Activated T-helper 17 cell treated with anti-CD3 and anti-CD28 coated beads, Interleukin-2, amount 50 U/mL, for 72 hours (primary cell): Measurements from ENCODE around the gene SMKR1. TPM values are rescaled to one million over a fixed set of nuclear protein-coding genes. Genes with fewer than 3 reads are reported as not detected.
"Not testable (repeated sequence)": the region's sequence is repeated elsewhere in the genome, so short reads cannot be mapped to it uniquely, and the experiment has no call there.

Experiments
- ATAC-seq: fragments of 150-1000 bp; cut with Tn5 transposase; replicated peaks from 2 replicates; pipeline ENCODE4 v1.10.0; 2021; ENCODE audit warnings: mild to moderate bottlenecking, moderate library complexity
- H3K27ac Mint-ChIP-seq: one replicate; pipeline ENCODE4 v1.8.0; 2022; ENCODE audit warnings: mixed read lengths
- H3K27me3 Mint-ChIP-seq: one replicate; pipeline ENCODE4 v1.8.0; 2022; ENCODE audit warnings: mixed read lengths
- H3K36me3 Mint-ChIP-seq: one replicate; pipeline ENCODE4 v1.8.0; 2022; ENCODE audit warnings: low read depth, mild to moderate bottlenecking, mixed read lengths
- H3K4me1 Mint-ChIP-seq: one replicate; pipeline ENCODE4 v1.8.0; 2022; ENCODE audit warnings: mixed read lengths
- H3K4me3 Mint-ChIP-seq: one replicate; pipeline ENCODE4 v1.8.0; 2022; ENCODE audit warnings: mild to moderate bottlenecking, mixed read lengths
- H3K9me3 Mint-ChIP-seq: one replicate; pipeline ENCODE4 v1.8.0; 2022; ENCODE audit warnings: mixed read lengths
- total RNA-seq, 2 donors: library from RNA; stranded (reverse); gene quantifications; one replicate each; pipeline ENCODE4 v1.2.3, GENCODE V29; 2022

Gene SMKR1
- total RNA-seq, 2 donors from 2014 or later, result 1.3 to 1.9 TPM

DNA sequence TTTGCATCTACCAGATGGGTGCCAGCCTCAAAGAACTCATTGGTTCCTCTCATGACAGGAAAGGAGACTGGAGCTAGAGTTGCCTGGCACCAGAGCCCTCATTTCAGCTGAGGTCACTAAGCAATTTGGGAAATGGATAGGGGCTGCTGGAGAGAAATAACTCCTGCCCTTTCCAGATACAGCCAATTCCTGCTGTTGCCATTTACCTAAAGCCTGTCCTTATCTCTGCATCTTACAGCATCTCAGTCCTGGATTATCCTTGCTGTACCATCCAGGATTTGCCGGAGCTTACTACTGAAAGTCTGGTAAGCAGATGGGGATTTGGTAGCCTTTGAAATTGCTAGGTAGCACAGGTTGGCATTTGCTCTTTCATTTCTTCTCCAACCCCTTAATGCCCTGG lies 31.9 kb upstream of the SMKR1 start:
- no peak overlapping the region for H3K4me3 Mint-ChIP-seq
- H3K27ac Mint-ChIP-seq, result peak overlapping the region; percentile 80
- ATAC-seq, result no peak

GRCh38 chr7:129471402-129471827 lies 30.9 kb upstream of the SMKR1 start:
- Mint-ChIP-seq H3K27me3 (no peaks in the 10 kb centered on the region), H3K27ac (peak overlapping the region; percentile 80), H3K4me3 (no peak overlapping the region), H3K36me3 (peaks cover 39% of the 10 kb centered on the region), H3K4me1 (peaks cover 7% of the 10 kb centered on the region), H3K9me3 (no peaks in the 10 kb centered on the region)
- ATAC-seq, result peak; percentile 92

More for the DNA sequence above, 31.9 kb upstream of the SMKR1 start:
- H3K36me3 Mint-ChIP-seq, result peaks cover 35% of the 10 kb centered on the region
- H3K9me3 Mint-ChIP-seq, result no peaks in the 10 kb centered on the region
- H3K4me1 Mint-ChIP-seq, result peaks cover 7% of the 10 kb centered on the region
- no peaks in the 10 kb centered on the region for H3K27me3 Mint-ChIP-seq

GRCh38 chr7:129475931-129476330 lies 26.4 kb upstream of the SMKR1 start:
- H3K27ac Mint-ChIP-seq, H3K27me3 Mint-ChIP-seq, H3K4me1 Mint-ChIP-seq, H3K4me3 Mint-ChIP-seq, ATAC-seq, H3K9me3 Mint-ChIP-seq: not testable (repeated sequence)
- peaks cover 58% of the 10 kb centered on the region for H3K36me3 Mint-ChIP-seq

GRCh38 chr7:129476398-129476797 lies 25.9 kb upstream of the SMKR1 start:
- not testable (repeated sequence) for H3K9me3 Mint-ChIP-seq, H3K4me3 Mint-ChIP-seq, H3K4me1 Mint-ChIP-seq, H3K27ac Mint-ChIP-seq, H3K27me3 Mint-ChIP-seq, ATAC-seq
- H3K36me3 Mint-ChIP-seq, result peaks cover 58% of the 10 kb centered on the region

GRCh38 chr7:129479831-129480230 lies 22.5 kb upstream of the SMKR1 start:
- ATAC-seq, result no peak
- Mint-ChIP-seq H3K9me3 (no peaks in the 10 kb centered on the region), H3K4me3 (no peak overlapping the region), H3K36me3 (peaks cover 70% of the 10 kb centered on the region), H3K27me3 (no peaks in the 10 kb centered on the region), H3K4me1 (no peaks in the 10 kb centered on the region), H3K27ac (peak overlapping the region; percentile 38)

- no peaks in the 10 kb centered on the region for H3K9me3 Mint-ChIP-seq
Measured at GRCh38 chr7:129480674-129481363, 21.5 kb upstream of the SMKR1 start.

GRCh38 chr7:129481376-129481775 lies 21.0 kb upstream of the SMKR1 start:
- H3K27ac Mint-ChIP-seq, ATAC-seq, H3K4me1 Mint-ChIP-seq, H3K9me3 Mint-ChIP-seq, H3K27me3 Mint-ChIP-seq, H3K4me3 Mint-ChIP-seq: not testable (repeated sequence)
- peaks cover 76% of the 10 kb centered on the region for H3K36me3 Mint-ChIP-seq

More at GRCh38 chr7:129480674-129481363, 21.5 kb upstream of the SMKR1 start:
- no peaks in the 10 kb centered on the region for H3K4me1 Mint-ChIP-seq
- H3K36me3 Mint-ChIP-seq, result peaks cover 70% of the 10 kb centered on the region
- H3K27ac Mint-ChIP-seq, result no peak overlapping the region
- no peak overlapping the region for H3K4me3 Mint-ChIP-seq
- ATAC-seq, result no peak
- no peaks in the 10 kb centered on the region for H3K27me3 Mint-ChIP-seq

DNA sequence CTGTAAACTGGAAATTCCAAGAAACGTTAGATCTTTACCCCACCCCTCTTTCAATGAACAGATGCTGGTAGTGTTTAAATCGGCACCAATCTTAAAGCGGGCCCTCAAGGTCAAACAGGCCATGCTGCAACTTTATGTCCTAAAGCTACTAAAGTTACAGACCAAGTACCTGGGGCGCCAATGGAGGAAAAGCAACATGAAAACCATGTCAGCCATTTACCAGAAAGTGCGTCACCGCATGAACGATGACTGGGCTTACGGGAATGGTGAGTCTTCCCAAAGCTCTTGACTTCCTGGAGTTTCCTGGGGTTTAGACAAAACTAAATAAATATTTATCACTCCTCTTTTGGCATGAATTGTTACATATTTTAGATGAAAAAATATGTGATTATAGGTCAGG lies 19.6 kb upstream of the SMKR1 start:
- peaks cover 82% of the 10 kb centered on the region for H3K36me3 Mint-ChIP-seq
- no peak overlapping the region for H3K4me3 Mint-ChIP-seq
- no peaks in the 10 kb centered on the region for H3K4me1 Mint-ChIP-seq
- ATAC-seq, result no peak
- H3K27ac Mint-ChIP-seq, result no peak overlapping the region
- no peaks in the 10 kb centered on the region for H3K9me3 Mint-ChIP-seq
- no peaks in the 10 kb centered on the region for H3K27me3 Mint-ChIP-seq

DNA sequence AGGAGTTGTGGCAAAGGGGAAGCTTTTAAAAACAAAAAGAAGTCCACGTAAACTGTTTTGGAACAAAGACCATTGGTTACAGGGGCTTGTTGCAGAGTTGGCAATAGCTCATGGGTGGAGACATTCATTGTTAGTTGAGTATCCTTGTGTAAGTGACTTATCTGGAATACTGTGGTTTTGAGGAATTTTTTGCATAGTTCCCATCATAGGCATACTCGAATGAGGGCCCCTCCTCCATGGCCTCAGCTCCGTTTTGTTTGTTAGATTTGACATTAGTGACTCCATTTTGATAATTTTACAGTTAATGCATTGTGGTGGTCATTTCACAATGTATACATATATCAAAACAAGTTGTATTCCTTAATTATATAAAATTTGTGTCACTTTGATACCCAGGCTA lies 12.8 kb upstream of the SMKR1 start:
- Mint-ChIP-seq H3K36me3 (peaks cover 46% of the 10 kb centered on the region), H3K4me3 (no peak overlapping the region), H3K27ac (no peak overlapping the region), H3K4me1 (no peaks in the 10 kb centered on the region), H3K27me3 (no peaks in the 10 kb centered on the region), H3K9me3 (no peaks in the 10 kb centered on the region)
- no peak for ATAC-seq

DNA sequence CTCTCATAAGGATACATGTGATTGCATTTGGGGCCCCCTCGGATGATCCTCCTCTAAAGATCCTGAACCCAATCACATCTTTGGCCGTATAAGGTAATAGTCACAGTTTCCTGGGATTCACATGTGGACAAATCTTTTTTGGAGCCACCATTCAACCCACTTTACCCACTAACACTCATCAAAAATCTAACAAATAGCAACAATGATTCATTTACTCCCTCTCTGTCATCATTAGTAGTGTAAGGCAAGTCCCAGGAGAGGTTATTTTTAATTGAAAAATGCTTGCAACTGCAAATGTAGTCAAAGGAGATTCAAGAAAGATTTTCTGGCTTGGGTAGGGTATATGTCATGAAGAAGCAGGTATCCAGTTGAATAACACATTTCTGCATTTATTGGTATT lies 9.9 kb upstream of the SMKR1 start:
- Mint-ChIP-seq H3K27me3 (no peaks in the 10 kb centered on the region), H3K9me3 (no peaks in the 10 kb centered on the region), H3K4me3 (no peak overlapping the region), H3K36me3 (peaks cover 17% of the 10 kb centered on the region), H3K27ac (peak overlapping the region; percentile 95), H3K4me1 (no peaks in the 10 kb centered on the region)
- ATAC-seq, result peak; percentile 13

DNA sequence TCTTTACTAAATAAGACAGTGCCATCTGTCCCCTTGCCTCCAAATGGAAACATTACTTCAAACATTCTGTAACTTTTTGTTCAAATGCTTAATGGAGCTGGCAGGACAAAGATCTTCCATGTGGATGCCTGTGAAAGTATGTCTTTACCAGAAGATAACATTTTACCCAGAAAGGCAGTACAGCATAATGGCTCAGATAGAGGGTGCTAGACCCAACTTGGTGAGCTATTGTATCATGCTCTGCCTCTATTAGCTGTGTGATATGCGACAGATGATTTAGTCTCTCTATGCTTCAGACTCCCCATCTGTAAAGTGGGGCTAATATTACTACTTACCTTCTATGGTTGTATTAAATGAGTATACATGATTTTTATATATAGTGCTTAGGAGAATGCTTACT lies 8.8 kb upstream of the SMKR1 start:
- Mint-ChIP-seq H3K4me1 (no peaks in the 10 kb centered on the region), H3K4me3 (peak overlapping the region; percentile 25), H3K36me3 (peaks cover 6% of the 10 kb centered on the region), H3K27me3 (no peaks in the 10 kb centered on the region), H3K9me3 (no peaks in the 10 kb centered on the region), H3K27ac (peak overlapping the region; percentile 95)
- peak; percentile 34 for ATAC-seq

DNA sequence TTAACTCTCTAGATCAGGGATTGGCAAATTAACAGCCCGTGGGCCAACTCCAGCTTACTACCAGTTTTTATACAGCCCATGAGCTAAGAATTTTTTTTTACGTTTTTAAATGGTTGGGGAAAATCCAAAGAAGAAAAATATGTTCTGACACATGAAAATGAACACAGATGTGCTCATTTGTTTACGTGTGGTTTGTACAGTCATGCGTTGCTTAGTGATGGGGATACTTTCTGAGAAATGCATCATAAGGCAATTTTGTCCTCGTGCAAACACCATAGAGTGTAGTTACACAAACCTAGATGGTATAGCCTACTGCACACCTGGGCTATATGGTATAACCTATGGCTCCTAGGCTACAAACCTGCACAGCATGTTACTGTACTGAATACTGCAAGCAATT lies 8.3 kb upstream of the SMKR1 start:
- H3K9me3 Mint-ChIP-seq, result no peaks in the 10 kb centered on the region
- peak overlapping the region; percentile 25 for H3K4me3 Mint-ChIP-seq
- H3K4me1 Mint-ChIP-seq, result no peaks in the 10 kb centered on the region
- ATAC-seq, result peak; percentile 90
- H3K27ac Mint-ChIP-seq, result peak overlapping the region; percentile 95
- no peaks in the 10 kb centered on the region for H3K27me3 Mint-ChIP-seq
- peaks cover under 1% of the 10 kb centered on the region for H3K36me3 Mint-ChIP-seq

DNA sequence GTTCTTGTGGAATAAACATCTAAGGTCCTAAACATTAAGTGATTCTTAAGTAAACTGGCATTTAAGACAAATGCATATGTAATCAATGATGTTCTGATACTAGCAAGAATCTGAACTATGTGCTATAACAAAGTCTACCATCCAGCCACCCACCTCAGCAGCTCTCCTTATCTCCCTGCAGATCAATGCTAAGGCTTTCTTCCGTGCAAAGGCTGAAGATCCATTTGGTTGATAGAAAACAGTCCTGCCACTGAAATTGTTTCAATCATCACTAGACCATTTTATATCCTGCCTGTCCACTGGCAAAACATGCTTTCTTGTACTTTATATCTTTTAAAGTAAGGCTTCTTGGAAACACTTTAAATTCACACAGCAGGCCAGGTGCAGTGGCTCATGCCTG lies 6.3 kb upstream of the SMKR1 start:
- ATAC-seq, result no peak
- no peak overlapping the region for H3K4me3 Mint-ChIP-seq
- H3K9me3 Mint-ChIP-seq, result no peaks in the 10 kb centered on the region
- peak overlapping the region; percentile 10 for H3K27ac Mint-ChIP-seq
- H3K27me3 Mint-ChIP-seq, result no peaks in the 10 kb centered on the region
- H3K4me1 Mint-ChIP-seq, result no peaks in the 10 kb centered on the region
- no peaks in the 10 kb centered on the region for H3K36me3 Mint-ChIP-seq

DNA sequence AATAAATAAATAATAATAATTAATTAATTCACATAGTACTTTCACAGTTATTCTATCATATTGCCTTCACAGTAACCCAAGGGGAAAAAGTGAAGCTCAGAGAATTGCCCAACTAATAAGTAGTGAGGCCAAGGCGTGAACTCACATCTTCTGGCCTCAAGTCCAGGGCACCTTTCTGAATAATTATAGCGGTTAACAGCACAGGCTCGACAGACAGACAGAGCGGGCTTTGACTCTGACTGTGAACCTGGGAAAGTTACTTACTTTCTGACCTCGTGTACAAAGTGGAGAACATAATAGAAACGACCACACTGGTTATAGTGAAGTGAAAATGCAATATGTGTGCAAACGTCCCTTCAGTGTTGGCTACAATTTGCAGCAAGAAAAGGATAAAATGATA lies 5.7 kb upstream of the SMKR1 start:
- H3K27me3 Mint-ChIP-seq, result no peaks in the 10 kb centered on the region
- H3K27ac Mint-ChIP-seq, result peak overlapping the region; percentile 20
- no peaks in the 10 kb centered on the region for H3K9me3 Mint-ChIP-seq
- no peak overlapping the region for H3K4me3 Mint-ChIP-seq
- H3K36me3 Mint-ChIP-seq, result no peaks in the 10 kb centered on the region
- no peak for ATAC-seq
- H3K4me1 Mint-ChIP-seq, result no peaks in the 10 kb centered on the region

DNA sequence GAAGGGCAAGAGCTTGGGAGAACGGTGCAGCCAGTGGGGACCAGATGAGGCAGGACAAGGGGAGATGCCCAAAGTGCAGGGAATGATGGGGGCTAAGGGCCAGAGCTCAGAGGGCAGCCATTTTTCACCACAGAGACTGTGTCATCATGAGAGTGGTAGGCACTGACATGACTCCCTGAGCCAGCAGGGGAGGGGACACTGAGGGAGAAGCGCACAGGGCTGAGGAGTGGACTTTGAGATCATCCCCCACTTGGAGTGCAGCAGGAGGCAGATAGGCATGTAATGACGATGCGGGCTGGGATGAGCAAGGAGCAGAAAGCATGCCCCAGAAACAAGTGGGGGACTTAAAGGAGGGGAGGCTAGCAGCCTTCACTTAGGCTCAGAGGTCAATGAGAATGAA lies 5.2 kb upstream of the SMKR1 start:
- no peaks in the 10 kb centered on the region for H3K4me1 Mint-ChIP-seq
- H3K27ac Mint-ChIP-seq, result peak overlapping the region; percentile 20
- H3K27me3 Mint-ChIP-seq, result no peaks in the 10 kb centered on the region
- ATAC-seq, result no peak
- H3K9me3 Mint-ChIP-seq, result no peaks in the 10 kb centered on the region
- H3K4me3 Mint-ChIP-seq, result no peak overlapping the region
- no peaks in the 10 kb centered on the region for H3K36me3 Mint-ChIP-seq

GRCh38 chr7:129498021-129498420 lies 4.3 kb upstream of the SMKR1 start:
- Mint-ChIP-seq H3K36me3 (no peaks in the 10 kb centered on the region), H3K27ac (peak overlapping the region; percentile 23), H3K4me1 (peaks cover under 1% of the 10 kb centered on the region), H3K27me3 (no peaks in the 10 kb centered on the region), H3K4me3 (no peak overlapping the region), H3K9me3 (no peaks in the 10 kb centered on the region)
- no peak for ATAC-seq
